HG02981 (cell line): ENCODE measurements around the gene CCNQ.

Experiments
- ATAC-seq: cut with Tn5 transposase; IDR thresholded peaks from one replicate; pipeline ENCODE4 v1.9.1; 2021; ENCODE audit warnings: mild to moderate bottlenecking, moderate library complexity; ENCODE audit not compliant: unreplicated experiment

The CCNQ gene

DNA sequence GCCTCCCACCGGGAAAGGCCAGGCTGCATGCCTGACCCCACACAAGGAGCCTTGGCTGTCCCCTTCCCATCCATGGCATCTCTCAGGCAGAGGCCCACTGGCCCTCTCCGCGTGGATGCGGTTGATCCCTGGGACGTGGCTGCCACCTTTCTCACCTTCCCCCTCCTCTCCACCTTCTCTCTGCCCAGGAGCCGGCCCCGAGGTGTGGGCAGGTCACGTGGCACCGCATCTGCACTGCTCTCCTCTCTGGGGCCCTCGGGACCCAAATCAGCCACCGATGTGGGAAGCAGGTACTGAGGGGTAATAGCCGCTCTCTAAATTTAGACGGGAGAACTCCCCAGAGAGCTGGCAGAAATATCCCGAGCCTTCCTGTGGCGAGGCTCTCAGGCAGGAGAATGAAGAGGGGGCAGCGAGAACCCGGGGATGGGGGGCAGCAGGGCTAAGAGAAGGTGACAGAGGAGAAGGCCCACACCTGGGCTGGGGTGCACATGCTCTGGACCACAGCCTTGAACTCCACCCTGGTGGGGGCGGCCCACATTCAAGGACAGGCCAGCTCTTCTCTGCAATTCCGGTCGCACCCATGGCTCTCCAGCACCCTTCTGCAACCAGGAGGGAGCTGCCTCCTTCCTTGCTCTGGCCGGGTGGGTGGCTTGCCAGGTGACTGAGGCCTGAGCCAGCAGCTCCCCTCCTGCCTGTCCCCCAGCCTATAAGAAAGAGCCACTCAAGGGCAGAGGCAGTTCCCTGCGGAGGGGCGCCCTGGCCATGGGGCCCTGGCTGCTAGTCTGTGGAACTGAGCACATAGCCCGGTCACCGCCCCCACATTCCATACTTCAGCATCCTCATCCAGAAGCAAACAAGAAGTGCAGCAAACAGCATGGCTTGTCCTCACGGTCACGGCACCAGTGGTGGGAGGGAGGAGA lies 38.4 kb upstream of the CCNQ start:
- ATAC-seq, result no peak

DNA sequence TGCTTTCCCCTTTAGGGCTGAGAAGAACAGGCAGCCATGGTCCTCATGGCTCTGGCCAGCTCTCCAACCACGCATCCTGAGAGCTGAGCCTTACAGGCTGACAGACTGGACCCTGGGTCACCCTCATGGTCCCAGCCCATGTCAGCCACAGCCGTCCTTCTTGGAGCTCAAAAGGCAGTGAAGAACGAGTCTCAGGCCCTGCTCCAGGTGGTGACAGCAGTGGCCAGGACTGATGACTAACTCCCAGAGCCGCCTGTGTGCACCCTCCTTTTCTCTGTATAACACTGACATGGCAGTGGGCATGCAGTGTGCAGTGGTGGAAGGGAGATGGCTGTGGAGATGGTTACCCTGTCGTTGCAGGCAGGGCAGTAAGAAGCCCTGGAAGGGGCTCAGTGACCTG lies 37.8 kb upstream of the CCNQ start:
- ATAC-seq, result no peak

- ATAC-seq, result no peak
Observed at GRCh38 chrX:153635788-153636668, 37.1 kb upstream of the CCNQ start.

- ATAC-seq, result no peak
Observed at GRCh38 chrX:153635388-153635787, 36.4 kb upstream of the CCNQ start.

- ATAC-seq, result no peak
Observed at GRCh38 chrX:153634832-153635231, 35.9 kb upstream of the CCNQ start.

DNA sequence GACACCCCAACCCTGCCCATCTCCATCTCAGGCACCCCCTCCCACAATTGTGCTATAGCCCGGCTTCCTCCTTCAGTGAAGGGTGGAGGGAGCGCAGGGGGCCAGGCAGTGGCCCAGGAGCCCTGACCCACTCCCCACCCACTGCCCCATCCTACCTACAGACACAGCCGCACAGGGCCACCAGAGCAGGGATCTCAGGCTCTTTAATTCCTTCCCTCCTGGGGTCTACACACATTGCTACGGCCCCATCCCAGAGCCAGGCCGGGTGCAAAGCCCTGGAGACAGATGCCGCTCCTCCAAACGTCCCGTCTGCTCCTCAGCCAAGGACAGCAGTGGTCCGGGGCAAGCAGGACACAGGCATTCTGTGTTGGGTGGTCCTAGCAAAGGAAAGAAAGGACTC lies 35.3 kb upstream of the CCNQ start:
- ATAC-seq, result no peak

DNA sequence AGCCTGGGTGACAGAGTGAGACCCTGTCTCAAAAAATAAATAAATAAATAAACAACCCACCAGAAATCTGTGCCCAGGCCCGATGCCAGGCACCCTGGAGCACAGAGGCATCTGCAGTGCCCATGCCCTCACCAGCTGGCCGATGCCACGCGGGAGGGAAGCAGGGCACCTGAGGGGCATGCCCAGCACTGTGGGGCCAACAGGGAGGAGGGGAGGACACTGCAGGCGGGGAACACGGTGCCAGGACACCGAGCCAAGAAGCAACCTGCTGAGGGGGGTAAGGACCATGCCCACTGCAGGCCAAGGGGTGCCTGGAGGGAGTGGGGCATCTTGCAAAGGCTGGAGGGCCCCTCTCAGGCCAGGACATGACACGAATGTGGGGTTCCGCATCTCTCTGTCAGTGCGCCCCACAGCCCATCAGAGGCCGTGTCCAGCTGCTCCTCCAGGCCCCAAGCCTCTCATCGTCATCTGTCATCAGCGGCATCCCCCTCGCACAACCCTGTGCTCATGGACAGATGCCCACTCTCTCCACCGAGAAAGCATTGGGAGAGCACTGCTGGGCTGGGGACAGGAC lies 34.8 kb upstream of the CCNQ start:
- no peak for ATAC-seq

DNA sequence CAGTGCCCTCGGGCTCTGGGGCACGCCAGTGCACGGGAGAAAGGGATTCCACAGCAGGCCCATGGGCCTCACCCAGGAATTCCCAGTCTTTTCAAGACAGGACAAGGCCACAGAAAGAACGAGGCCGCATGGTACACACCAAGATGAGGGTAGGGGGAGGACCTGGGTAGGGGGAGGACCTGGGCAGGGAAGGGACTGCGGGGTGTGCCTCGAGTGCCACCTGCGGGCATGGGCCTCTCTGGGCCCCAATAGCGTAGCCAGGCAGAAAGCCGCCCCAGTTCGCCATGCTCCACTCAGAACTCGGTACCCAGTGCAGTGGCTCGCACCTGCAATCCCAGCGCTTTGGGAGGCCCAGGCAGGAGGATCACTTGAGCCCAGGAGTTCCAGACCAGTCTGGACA lies 34.1 kb upstream of the CCNQ start:
- ATAC-seq, result no peak

- ATAC-seq, result no peak
Observed at GRCh38 chrX:153632595-153632946, 33.6 kb upstream of the CCNQ start.

GRCh38 chrX:153631907-153632594 lies 33.1 kb upstream of the CCNQ start:
- ATAC-seq, result no peak

DNA sequence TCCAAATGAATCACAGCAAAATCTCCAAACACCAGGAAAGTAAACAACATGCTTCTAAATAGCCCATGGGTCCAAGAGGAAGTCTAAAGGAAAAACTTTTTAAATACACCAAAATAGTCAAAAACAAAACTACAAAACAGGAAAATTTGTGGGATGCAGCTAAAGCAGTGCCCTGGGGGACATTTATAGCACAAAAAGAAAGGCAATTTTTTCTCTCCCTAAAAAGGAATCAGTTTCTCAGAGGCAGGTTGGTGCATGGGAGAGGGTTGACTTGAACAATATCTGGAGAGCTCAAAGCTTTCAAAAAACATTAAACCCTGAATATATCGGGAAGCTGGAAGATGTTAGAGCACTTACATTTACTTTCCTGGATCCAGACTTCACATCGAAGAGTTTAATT lies 32.4 kb upstream of the CCNQ start:
- ATAC-seq, result no peak

DNA sequence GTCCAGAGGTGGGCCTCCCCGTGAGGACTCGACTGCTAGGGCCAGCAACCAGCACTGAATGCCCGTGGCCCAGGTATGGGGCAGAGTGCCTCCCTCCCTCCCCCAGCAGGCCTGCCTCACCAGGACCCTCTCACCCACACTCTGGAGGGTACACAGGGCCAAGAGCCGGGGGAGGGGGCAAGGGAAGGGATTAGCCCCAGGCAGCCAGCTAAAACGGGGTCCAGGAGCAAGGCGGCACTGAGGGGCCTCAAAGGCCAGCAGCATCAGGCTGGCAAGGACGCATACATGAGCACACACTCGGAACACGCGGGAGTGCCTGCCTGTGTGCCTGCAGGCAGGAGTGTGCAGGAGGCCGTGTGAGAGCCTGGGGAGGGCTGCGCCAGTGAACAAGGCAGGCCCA lies 29.7 kb upstream of the CCNQ start:
- ATAC-seq, result no peak

- no peak for ATAC-seq
Observed at GRCh38 chrX:153628129-153628528, 29.2 kb upstream of the CCNQ start.

DNA sequence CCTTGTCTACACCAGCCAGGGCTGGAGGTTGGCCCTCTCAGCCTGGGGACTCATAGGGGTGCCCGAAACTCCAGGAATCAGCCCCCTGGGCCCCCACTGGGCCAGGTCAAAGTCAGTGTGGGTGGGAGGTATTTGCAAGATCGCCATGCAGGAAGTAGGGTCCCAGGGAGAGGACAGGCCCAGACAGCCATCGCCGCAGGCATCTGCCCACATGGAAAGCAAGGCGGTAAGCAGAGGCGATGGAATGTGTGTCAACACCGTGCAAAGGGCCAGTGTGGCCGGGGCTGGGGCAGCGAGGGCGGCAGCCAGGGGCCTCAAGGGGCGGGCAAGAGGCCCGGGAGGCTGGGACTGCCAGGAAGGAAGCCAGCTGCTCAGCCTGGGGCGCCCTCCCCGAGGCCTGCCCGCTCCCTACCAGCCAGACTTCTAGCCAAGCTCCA lies 28.8 kb upstream of the CCNQ start:
- no peak for ATAC-seq

DNA sequence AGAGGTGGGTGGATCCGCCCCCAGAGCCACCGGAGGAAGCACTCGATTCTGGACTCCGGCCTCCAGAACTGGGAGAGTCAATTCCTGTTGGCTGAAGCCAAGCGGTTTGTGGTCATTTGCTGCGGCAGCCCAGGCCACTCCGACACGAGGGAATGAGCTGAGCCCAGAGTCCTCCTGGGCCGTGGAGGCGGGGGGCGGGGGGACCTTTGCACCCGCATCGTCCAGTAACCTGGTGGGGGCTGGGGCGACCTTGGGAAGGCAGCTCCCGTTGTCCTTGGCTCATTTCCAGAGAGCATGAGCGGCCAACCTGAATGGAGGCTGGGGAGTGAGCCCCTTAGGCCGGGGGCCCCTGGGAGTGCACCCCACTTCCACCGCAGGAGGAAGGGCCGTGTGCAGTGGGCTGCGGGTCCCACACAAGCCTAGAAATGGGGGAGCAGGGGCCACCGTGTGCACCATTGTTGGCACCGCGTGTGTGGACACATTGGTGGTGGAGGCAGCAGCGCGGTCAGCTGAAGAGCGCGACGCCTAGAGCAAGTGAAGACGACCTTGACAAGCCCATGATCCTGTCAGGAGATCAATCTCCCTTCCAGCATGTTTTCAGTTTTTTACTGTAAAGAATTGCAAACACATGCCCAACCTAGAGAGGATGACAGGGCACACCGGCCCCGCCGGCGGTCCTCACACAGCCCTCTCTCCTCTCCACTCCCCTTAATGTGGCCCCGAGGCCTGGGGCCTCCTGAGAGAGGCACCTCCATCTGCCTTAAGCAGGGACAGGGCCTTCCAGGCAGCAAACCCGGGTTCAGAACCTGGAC lies 28.1 kb upstream of the CCNQ start:
- ATAC-seq, result no peak

GRCh38 chrX:153626025-153626633 lies 27.2 kb upstream of the CCNQ start:
- no peak for ATAC-seq

- ATAC-seq, result no peak
Observed at GRCh38 chrX:153625271-153626024, 26.5 kb upstream of the CCNQ start.

GRCh38 chrX:153624196-153625091 lies 25.5 kb upstream of the CCNQ start:
- ATAC-seq, result no peak
